H1 (cell line): ENCODE data around the gene PDE9A. TPM values are rescaled to one million over a fixed set of nuclear protein-coding genes. Genes with fewer than 3 reads are reported as not detected.

ENCODE experiments used
- CTCF ChIA-PET: fragments of 300-600 bp; sonication (Branson Sonifier 250); formaldehyde crosslinking; loops from one replicate; lab custom pipeline; 2021; ENCODE audit not compliant: partially characterized antibody; lab: Charles Lee
- POLR2A ChIA-PET: fragments of 300-600 bp; sonication (Branson Sonifier 250); formaldehyde crosslinking; loops from one replicate; lab custom pipeline; 2021; ENCODE audit warnings: inconsistent platforms; ENCODE audit not compliant: partially characterized antibody; lab: Charles Lee
- DNase-seq, 2 experiments: peaks; one replicate each; pipeline versions ENCODE4 v3.0.0 to v3.0.0-alpha.2; 2010 to 2022; ENCODE audit warnings: low spot score in 2 of 2, low read depth in 1 of 2, mixed read lengths in 1 of 2
- FAIRE-seq: peaks from 2 replicates; lab custom pipeline; 2011; peaks lifted over from hg19 to GRCh38; lab: Jason Lieb, UNC
- H2AFZ ChIP-seq: 2 replicates; pipeline ENCODE4 v1.8.1; 2012; ENCODE audit warnings: low read length, inconsistent platforms
- H2AK5ac ChIP-seq: 2 replicates; pipeline ENCODE4 v1.6.1; 2013; ENCODE audit warnings: low read depth, low read length
- H2BK120ac ChIP-seq: replicated peaks from 2 replicates; pipeline ENCODE3; 2013; ENCODE audit warnings: low read depth, low read length, inconsistent platforms
- H2BK12ac ChIP-seq: 2 replicates; pipeline ENCODE4 v1.6.1; 2013; ENCODE audit warnings: low read depth, low read length
- H2BK15ac ChIP-seq: 2 replicates; pipeline ENCODE4 v1.6.1; 2013; ENCODE audit warnings: low read length
- H2BK20ac ChIP-seq: 2 replicates; pipeline ENCODE4 v1.6.1; 2013; ENCODE audit warnings: low read length
- H2BK5ac ChIP-seq: 2 replicates; pipeline ENCODE4 v1.6.1; 2013; ENCODE audit warnings: low read depth, low read length
- H3K14ac ChIP-seq: 2 replicates; pipeline ENCODE4 v1.6.1; 2013; ENCODE audit warnings: inconsistent platforms; ENCODE audit not compliant: insufficient read length
- H3K18ac ChIP-seq: 2 replicates; pipeline ENCODE4 v1.6.1; 2013; ENCODE audit warnings: low read length; ENCODE audit errors: extremely low read depth
- H3K23ac ChIP-seq: 2 replicates; pipeline ENCODE4 v1.6.1; 2013; ENCODE audit warnings: inconsistent platforms; ENCODE audit not compliant: insufficient read length
- H3K23me2 ChIP-seq: 2 replicates; pipeline ENCODE4 v1.6.1; 2013; ENCODE audit warnings: low read depth, low read length
- H3K27ac ChIP-seq: 2 replicates; pipeline ENCODE4 v1.6.1; 2011; ENCODE audit warnings: low read depth, low read length, inconsistent platforms
- H3K27me3 ChIP-seq, 4 experiments: replicated peaks in 1 of 4; 1 replicate in 1 of 4; 2 replicates in 3 of 4; pipeline versions ENCODE4 v1.6.1 to v1.8.1; 2011 to 2013; ENCODE audit warnings: low read length in 3 of 4, mild to moderate bottlenecking in 3 of 4, inconsistent platforms in 2 of 4, mixed read lengths in 2 of 4, moderate library complexity in 1 of 4; ENCODE audit not compliant: control insufficient read depth in 3 of 4, insufficient read depth in 3 of 4; ENCODE audit errors: extremely low read depth in 1 of 4
- H3K36me3 ChIP-seq, 4 experiments: 2 replicates each; pipeline versions ENCODE4 v1.6.1 to v1.8.1; 2011 to 2013; ENCODE audit warnings: mild to moderate bottlenecking in 4 of 4, low read length in 3 of 4, moderate library complexity in 2 of 4, control low read depth in 1 of 4, inconsistent platforms in 1 of 4; ENCODE audit not compliant: insufficient read depth in 4 of 4, control insufficient read depth in 2 of 4
- H3K4ac ChIP-seq: replicated peaks from 2 replicates; pipeline ENCODE3; 2013; ENCODE audit warnings: low read length, low read depth, mixed read lengths, inconsistent platforms; ENCODE audit not compliant: insufficient read length
- H3K4me1 ChIP-seq, 4 experiments: replicated peaks in 1 of 4; 1 replicate in 1 of 4; 2 replicates in 3 of 4; pipeline versions ENCODE4 v1.6.1 to v1.8.1; 2011 to 2013; ENCODE audit warnings: low read length in 3 of 4, inconsistent platforms in 2 of 4, mixed read lengths in 1 of 4; ENCODE audit not compliant: insufficient read depth in 4 of 4, control insufficient read depth in 3 of 4
- H3K4me2 ChIP-seq, 2 experiments: 2 replicates each; pipeline versions ENCODE4 v1.6.1 to v1.8.1; 2011 to 2013; ENCODE audit warnings: low read depth in 2 of 2, low read length in 2 of 2, control low read depth in 1 of 2, inconsistent platforms in 1 of 2, mild to moderate bottlenecking in 1 of 2; ENCODE audit not compliant: insufficient read depth in 1 of 2
- H3K4me3 ChIP-seq, 4 experiments: fragments of 200-600, 300-600 bp in 1 of 4; sonication (generic), shearing (Covaris generic), sonication (Bioruptor Twin) in 1 of 4; 2 replicates each; pipeline versions ENCODE4 v1.5.1 to v1.8.1; 2011 to 2016; ENCODE audit warnings: low read length in 4 of 4, low read depth in 3 of 4, control low read depth in 2 of 4, inconsistent platforms in 2 of 4, mild to moderate bottlenecking in 2 of 4, mixed read lengths in 1 of 4, moderate library complexity in 1 of 4; ENCODE audit not compliant: insufficient read depth in 2 of 4; ENCODE audit errors: extremely low read depth in 1 of 4
- H3K56ac ChIP-seq: replicated peaks from 2 replicates; pipeline ENCODE3; 2013; ENCODE audit warnings: low read depth, mild to moderate bottlenecking, mixed read lengths, low read length, inconsistent platforms; ENCODE audit not compliant: insufficient read length
- H3K79me1 ChIP-seq: 2 replicates; pipeline ENCODE4 v1.6.1; 2013; ENCODE audit warnings: low read depth, low read length, control low read depth
- H3K79me2 ChIP-seq, 2 experiments: 2 replicates each; pipeline versions ENCODE4 v1.6.1 to v1.8.1; 2012 to 2013; ENCODE audit warnings: low read length in 2 of 2, mild to moderate bottlenecking in 2 of 2, inconsistent platforms in 1 of 2; ENCODE audit not compliant: insufficient read depth in 2 of 2, control insufficient read depth in 1 of 2
- H3K9ac ChIP-seq, 4 experiments: replicated peaks in 1 of 4; 1 replicate in 1 of 4; 2 replicates in 3 of 4; pipeline versions ENCODE4 v1.6.1 to v1.8.1; 2011 to 2013; ENCODE audit warnings: low read depth in 3 of 4, low read length in 3 of 4, control low read depth in 2 of 4, mild to moderate bottlenecking in 2 of 4, moderate library complexity in 2 of 4, inconsistent platforms in 1 of 4; ENCODE audit errors: extremely low read depth in 1 of 4
- H3K9me3 ChIP-seq, 2 experiments: 2 replicates each; pipeline versions ENCODE4 v1.6.1 to v1.8.1; 2012 to 2013; ENCODE audit warnings: mild to moderate bottlenecking in 2 of 2, moderate library complexity in 2 of 2, control low read depth in 1 of 2, inconsistent platforms in 1 of 2, low read depth in 1 of 2, low read length in 1 of 2, mixed read lengths in 1 of 2; ENCODE audit not compliant: insufficient read depth in 2 of 2
- H4K20me1 ChIP-seq, 2 experiments: replicated peaks in 1 of 2; 2 replicates each; pipeline versions ENCODE3 to v1.8.1; 2011 to 2013; ENCODE audit warnings: inconsistent platforms in 2 of 2, low read length in 2 of 2, mild to moderate bottlenecking in 1 of 2; ENCODE audit not compliant: insufficient read depth in 2 of 2, control insufficient read depth in 1 of 2
- H4K5ac ChIP-seq: 2 replicates; pipeline ENCODE4 v1.6.1; 2013; ENCODE audit warnings: low read length, low read depth, mixed read lengths, inconsistent platforms; ENCODE audit not compliant: insufficient read length
- H4K8ac ChIP-seq: 2 replicates; pipeline ENCODE4 v1.8.0; 2013; ENCODE audit warnings: mild to moderate bottlenecking, moderate library complexity, low read length, inconsistent platforms; ENCODE audit not compliant: insufficient read depth; ENCODE audit errors: extremely low read depth
- H4K91ac ChIP-seq: replicated peaks from 2 replicates; pipeline ENCODE3; 2013; ENCODE audit warnings: low read length, mixed read lengths, inconsistent platforms; ENCODE audit not compliant: insufficient read length
- CEBPB ChIP-seq: IDR thresholded peaks from 2 replicates; pipeline ENCODE4 v1.6.1; 2012; ENCODE audit warnings: low read depth, low read length
- CHD2 ChIP-seq: IDR thresholded peaks from 2 replicates; pipeline ENCODE4 v1.6.1; 2012; ENCODE audit warnings: low read length, improper control_type of control experiment
- HDAC2 ChIP-seq, 2 experiments: fragments of 300-600 bp in 1 of 2; sonication (generic) in 1 of 2; IDR thresholded peaks; 2 replicates each; pipeline ENCODE4 v1.6.1; 2011 to 2012; ENCODE audit warnings: low read depth in 2 of 2, low read length in 2 of 2, mild to moderate bottlenecking in 2 of 2, moderate library complexity in 2 of 2, borderline replicate concordance in 1 of 2, inconsistent platforms in 1 of 2
- KDM5A ChIP-seq: fragments of 200-600 bp; IDR thresholded peaks from 2 replicates; pipeline ENCODE4 v1.7.1; 2012; ENCODE audit warnings: mild to moderate bottlenecking, low read length, inconsistent platforms, mixed read lengths
- NRF1 ChIP-seq: IDR thresholded peaks from 2 replicates; pipeline ENCODE4 v1.6.1; 2011; ENCODE audit warnings: mild to moderate bottlenecking, low read depth, low read length, improper control_type of control experiment
- RXRA ChIP-seq: IDR thresholded peaks from 2 replicates; pipeline ENCODE4 v1.6.1; 2011; ENCODE audit warnings: low read depth, mild to moderate bottlenecking, low read length, moderate library complexity; ENCODE audit not compliant: insufficient read depth
- SUZ12 ChIP-seq: fragments of 200-600 bp; sonication (generic); IDR thresholded peaks from 2 replicates; pipeline ENCODE4 v1.6.1; 2012; ENCODE audit warnings: mild to moderate bottlenecking, inconsistent platforms, low read length, moderate library complexity, mixed read lengths
- TAF1 ChIP-seq: IDR thresholded peaks from 2 replicates; pipeline ENCODE4 v1.6.1; 2011; ENCODE audit warnings: mild to moderate bottlenecking, low read depth, low read length
- TAF7 ChIP-seq: optimal IDR thresholded peaks from 2 replicates; pipeline ENCODE3; 2011; ENCODE audit warnings: low read depth, mild to moderate bottlenecking, inconsistent platforms, low read length, moderate library complexity, borderline replicate concordance
- WGBS, 2 experiments: shearing (Covaris generic) in 1 of 2; methylation state at CpG; one replicate each; pipeline versions ENCODE4 v1.1.6 to v1.1.7; 2013 to 2015; ENCODE audit warnings: low lambda C conversion rate in 2 of 2, mixed read lengths in 2 of 2, inconsistent platforms in 1 of 2, low coverage in 1 of 2, missing lambda C conversion rate in 1 of 2; ENCODE audit not compliant: insufficient replicate concordance in 2 of 2, insufficient coverage in 1 of 2, insufficient read length in 1 of 2; ENCODE audit errors: extremely low coverage in 1 of 2, missing lambda C conversion rate in 1 of 2; 5-methylcytosine and 5-hydroxymethylcytosine counted together
- polyA plus RNA-seq, 7 experiments: library from polyadenylated mRNA; depleted of rRNA in 3 of 7; stranded (reverse) in 5 of 7; unstranded in 2 of 7; fragments of >200 nt in 5 of 7; fragments of 200-250 nt in 2 of 7; gene quantifications; 1 replicate in 5 of 7; 2 replicates in 1 of 7; 4 replicates in 1 of 7; pipeline versions ENCODE4 v1.2.1 to v1.2.3, GENCODE V29; 2011 to 2013; ENCODE audit warnings: missing spikeins in 2 of 7, mixed read lengths in 2 of 7
- total RNA-seq: library from RNA; stranded (reverse); fragmentation: NEBNext Ultra II Directional; extraction: Animal tissue kit (Norgen Biotek cat#: 25700); gene quantifications from 2 replicates; pipeline ENCODE4 v1.2.1, GENCODE V29; 2021
- TF ChIP-seq, protein P1 (sequence below): IDR thresholded peaks from 2 replicates; pipeline ENCODE4 v1.6.1; 2012; ENCODE audit warnings: low read length, inconsistent platforms

PDE9A gene
- total and polyA plus RNA-seq, 2 of the 8 experiments (the other 6 are each of a cell fraction or from before 2014, with no cell fraction given) = 39.2 to 45.9 TPM

- Histone ChIP-seq H3K79me2 (no peaks in the 10 kb centered on the region), H2BK120ac (no peak overlapping the region), H3K23me2 (peaks cover 14% of the 10 kb centered on the region), H2AK5ac (0 out of 2 replicates have a peak overlapping the region, but pooled peaks have one; percentile 41), H2BK5ac (peak overlapping the region; percentile 52; the same call in 1 of the 2 replicates), H2BK15ac (peak overlapping the region; percentile 46; the same call in 1 of the 2 replicates), H2AFZ (no peak overlapping the region), H3K4me1 (peaks cover 6 to 21% (median 15%) of the 10 kb centered on the region in 4 experiments), H4K20me1 (no peaks in the 10 kb centered on the region), H4K91ac (peak overlapping the region; percentile 66), H3K79me1 (no peaks in the 10 kb centered on the region), H2BK12ac (peak overlapping the region; percentile 60; the same call in 1 of the 2 replicates), H3K14ac (no peak overlapping the region), H4K5ac (no peak overlapping the region), H3K4me3 (no peak overlapping the region), H3K27ac (no peak overlapping the region), H3K4ac (no peak overlapping the region), H3K9ac (no peak overlapping the region; a peak in 1 of 7 replicates), H3K23ac (no peak overlapping the region), H3K4me2 (no peak overlapping the region), H3K9me3 (peaks cover 0 to 4% of the 10 kb centered on the region in 2 experiments; a peak in 3 of 4 replicates), H3K18ac (no peak overlapping the region), H3K27me3 (peaks cover 0 to 11% (median 5%) of the 10 kb centered on the region in 4 experiments; a peak in 4 of 7 replicates), H2BK20ac (0 out of 2 replicates have a peak overlapping the region, but pooled peaks have one; percentile 48), H3K36me3 (no peaks in the 10 kb centered on the region), H3K56ac (no peak overlapping the region), H4K8ac (no peak overlapping the region)
- ChIA-PET CTCF (interaction anchor here (1.8 kb wide), 1 partner anchor 11 kb away, joined by 6 read pairs; no protein-coding TSS in a partner anchor), POLR2A (interaction anchor here (1.1 to 1.8 kb wide), 4 partner anchors 9 to 35 kb away, joined by 3 to 6 read pairs (median 3); no protein-coding TSS in a partner anchor)
- DNase-seq (no peak), FAIRE-seq (no peak)
- WGBS, 2 experiments = 90% methylated on average over 27 of the region's 28 CpGs; no CpG with 5 or more reads in 1 of the 2 experiments
- no peak for TF ChIP-seq HDAC2 (IDR thresholded peaks at IDR 0.05; ENCODE audit: borderline replicate concordance in 1 of 2, low read depth in 2 of 2, low read length in 2 of 2)
- TF ChIP-seq TAF1 = no peak
- TF ChIP-seq CHD2 = no peak
- no peak for TF ChIP-seq SUZ12
- TF ChIP-seq CEBPB = no peak
- TF ChIP-seq RXRA = no peak
- no peak for TF ChIP-seq KDM5A
- TF ChIP-seq, protein P1, sequence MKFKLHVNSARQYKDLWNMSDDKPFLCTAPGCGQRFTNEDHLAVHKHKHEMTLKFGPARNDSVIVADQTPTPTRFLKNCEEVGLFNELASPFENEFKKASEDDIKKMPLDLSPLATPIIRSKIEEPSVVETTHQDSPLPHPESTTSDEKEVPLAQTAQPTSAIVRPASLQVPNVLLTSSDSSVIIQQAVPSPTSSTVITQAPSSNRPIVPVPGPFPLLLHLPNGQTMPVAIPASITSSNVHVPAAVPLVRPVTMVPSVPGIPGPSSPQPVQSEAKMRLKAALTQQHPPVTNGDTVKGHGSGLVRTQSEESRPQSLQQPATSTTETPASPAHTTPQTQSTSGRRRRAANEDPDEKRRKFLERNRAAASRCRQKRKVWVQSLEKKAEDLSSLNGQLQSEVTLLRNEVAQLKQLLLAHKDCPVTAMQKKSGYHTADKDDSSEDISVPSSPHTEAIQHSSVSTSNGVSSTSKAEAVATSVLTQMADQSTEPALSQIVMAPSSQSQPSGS = no peak
- TF ChIP-seq TAF7 = no peak
- TF ChIP-seq NRF1 = no peak
Measured at GRCh38 chr21:42785666-42786427, 132.4 kb downstream of the PDE9A start.
